CD4-positive, alpha-beta T cell treated with Interleukin-17A for 4 hours (primary cell): ENCODE data around the gene LMX1B.

Experiments used
- DNase-seq: peaks from one replicate; pipeline ENCODE4 v3.0.0-alpha.2; 2020; ENCODE audit warnings: mixed read lengths

Gene LMX1B

DNA sequence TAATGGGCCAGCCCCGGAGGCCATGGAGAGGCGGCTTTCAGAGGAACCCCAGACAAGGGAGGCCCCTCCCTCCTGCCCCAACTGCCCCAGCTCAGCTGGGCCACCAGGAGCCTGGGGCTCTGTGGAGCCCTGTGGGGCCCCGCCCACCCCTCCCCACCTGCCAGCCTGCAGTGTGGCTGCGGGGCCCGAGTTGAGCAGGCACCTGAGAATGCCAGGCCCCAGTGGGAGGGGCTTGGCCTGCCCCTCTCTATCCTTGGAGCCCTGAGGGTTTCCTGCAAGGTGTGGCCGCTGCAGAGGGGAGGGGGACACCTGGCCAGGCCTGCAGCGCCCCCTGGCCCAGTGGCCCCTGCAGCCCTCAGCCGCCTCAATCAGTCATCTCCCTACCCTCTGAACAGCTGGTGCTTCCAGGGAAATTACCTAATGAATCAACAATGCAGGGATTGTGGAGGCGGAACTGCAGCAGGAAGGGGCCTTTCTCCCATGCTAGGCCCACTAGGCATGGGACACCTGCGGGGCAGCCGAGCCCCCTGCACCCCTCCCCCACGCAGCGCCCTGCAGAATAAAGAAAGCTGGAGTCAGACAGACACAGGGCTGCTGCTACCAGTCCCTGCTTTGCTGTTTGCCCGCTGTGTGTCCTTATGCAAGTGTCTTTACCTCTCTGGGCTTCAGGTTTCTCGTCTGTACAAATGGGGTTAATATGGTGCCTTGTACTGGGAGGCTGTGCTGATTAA is 48.0 kb downstream of the LMX1B start:
- no peak for DNase-seq

DNA sequence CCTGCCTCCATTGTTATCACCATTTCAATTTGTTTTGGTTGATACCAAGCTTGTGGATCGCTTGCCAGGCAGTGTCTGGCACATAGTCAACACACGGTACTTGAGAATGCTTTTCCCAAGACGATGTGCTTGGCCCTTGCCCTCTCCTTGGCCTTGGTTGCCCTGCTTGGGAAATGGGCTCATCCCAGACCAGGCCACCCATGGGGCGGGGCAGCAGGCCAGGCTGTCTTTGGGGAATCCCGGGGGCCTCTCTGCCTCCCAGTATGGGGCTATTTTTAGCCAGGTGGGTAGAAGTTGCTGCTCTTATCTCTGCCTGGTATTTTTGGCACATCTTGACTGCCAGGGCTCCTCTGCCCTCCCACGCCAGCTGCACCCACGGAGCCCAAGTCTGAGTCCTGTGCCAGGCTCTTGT is 49.9 kb downstream of the LMX1B start:
- DNase-seq: no peak

DNA sequence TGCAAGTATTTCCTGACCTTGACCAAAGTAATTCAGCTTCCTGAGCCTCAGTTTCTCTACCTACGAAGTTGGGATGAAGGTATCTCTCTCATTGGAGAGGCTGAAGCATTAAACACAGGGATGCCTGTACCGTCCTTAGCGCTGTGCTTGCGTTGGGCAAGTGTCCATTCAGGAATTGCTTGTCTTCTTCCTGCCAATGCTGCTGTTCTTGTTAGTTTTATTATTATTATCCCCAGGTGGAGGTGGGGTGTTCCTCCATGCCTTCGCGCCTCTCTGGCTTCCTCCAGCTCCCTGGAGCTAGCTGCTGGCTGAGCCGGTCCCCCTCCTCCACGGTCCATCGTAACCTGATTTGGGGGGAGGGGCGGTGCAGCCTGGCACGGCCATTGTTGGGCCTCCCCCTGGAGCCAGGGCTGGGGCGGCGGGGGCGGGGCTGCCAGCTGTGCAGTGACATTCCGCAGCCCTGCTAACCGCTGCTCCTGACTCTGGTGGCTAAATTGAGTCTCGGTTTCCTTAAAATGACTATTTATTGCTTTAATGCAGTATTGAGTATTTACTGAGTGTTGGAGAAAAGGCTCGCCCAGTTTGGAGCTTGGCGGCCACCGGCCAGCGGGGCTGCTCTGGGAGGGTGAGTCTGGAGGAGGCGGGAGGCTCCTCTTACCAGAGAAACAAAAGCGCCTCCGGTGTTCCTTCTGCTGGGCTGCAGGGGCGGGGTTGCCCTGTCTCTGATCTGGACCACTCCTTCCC is 51.3 kb downstream of the LMX1B start:
- DNase-seq: no peak

DNA sequence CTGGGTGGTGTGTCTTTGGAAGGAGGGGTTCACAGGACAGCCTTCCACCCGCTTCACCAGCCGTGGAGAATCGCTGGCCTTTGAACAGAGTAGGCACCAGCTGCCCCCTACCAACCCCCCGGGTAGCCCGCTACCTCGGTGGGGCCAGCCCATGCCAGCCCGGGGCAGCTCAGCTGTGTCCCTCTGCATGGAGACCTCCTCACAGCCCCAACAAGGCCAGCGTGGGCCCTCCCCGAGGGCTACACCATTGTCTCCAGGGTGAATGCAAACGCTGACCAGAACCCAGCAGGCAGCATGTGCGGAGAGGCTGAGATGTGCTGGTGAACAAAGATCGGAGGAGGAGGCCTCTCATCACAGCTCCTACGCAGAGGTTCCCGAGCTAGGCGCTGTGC is 51.9 kb downstream of the LMX1B start:
- DNase-seq: no peak

DNA sequence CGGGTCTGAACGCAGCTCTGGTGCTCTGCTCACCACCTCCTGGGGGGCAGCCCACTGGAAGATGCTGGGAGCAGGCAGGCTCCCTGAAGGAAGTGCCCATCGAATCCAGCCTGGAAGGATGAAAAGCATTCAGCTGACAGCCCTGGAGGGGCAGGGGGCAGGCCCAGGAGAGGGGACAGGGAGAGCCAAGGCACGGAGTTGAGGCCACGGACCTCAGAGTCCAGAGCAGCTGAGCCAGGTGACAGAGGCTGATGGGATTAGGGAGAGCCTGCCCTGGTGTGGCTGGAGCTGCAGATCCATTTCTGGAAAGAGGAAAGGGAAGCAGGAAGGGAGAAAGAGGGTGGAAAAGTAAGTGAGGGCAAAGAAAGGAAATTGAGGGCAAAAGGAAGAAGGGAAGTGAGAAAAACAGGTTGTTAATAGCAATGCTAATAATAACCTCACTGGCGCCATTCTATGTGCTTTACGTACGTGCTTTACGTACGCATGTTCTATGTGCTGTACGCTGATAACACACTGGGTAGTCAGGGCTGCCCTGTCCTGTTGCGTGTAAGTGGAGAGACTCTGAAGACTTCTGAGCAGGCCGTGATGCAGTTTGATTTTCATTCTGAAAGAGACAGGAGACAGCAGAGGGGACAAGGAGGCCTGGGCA is 52.6 kb downstream of the LMX1B start:
- no peak for DNase-seq

DNA sequence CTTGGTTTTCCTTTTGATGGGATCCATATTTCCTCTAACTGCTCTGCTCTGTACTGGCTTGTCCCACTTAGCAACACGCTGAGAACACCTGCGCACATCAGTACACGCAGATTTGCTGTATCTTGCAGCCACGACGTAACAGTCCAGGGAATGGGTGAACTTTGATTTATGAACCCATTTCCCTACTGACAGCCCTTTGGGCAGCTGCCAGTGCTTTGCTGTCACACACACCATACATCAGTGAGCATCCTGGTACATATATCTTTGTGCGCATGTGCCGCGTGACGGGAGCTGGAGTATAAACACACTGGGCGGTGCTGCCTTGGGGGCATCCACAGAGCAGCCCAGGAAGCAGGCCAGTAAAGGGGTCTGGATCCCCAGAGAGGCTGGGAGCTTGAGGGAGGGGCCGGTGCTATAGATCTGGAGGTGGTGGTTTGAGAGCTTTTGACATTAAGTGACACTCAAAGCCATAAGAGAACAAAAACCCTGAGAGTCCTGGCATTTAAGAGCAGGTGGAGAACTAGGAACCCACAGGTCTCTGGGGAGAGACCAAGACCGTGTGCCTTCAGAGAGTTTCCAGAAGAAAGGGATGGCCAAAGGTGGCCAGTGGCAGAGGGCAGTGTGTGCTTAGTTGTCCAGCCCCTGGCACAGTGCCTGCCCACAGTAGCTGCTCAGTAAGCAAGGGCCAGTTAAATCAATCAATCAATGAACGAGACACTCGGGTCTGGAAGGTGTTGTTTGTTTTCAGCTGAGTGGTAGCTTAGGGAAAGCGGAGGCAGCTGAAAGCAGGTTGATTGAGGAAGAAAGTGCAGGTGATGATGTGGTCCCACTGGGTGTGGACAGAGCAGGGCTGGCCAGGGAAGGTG is 53.7 kb downstream of the LMX1B start:
- no peak for DNase-seq

DNA sequence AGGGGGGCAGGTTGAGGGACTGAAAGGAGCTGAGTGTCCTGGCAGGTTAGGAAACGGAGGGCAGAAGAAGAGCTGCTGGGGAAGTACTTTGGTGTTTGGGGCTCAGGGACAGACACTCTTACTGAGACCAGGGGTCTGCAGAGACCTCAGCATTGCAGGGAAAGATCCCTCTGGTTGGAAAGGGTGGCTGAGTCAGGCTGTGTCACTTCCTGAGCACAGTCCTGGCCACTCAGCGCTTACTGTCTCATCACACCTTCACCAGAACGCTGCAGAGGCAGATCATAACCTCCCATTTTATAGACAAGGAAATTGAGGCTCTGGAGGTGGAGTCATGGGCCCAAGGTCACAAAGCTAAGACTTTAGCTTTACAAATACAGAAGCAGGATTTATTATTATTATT is 54.3 kb downstream of the LMX1B start:
- DNase-seq: no peak

DNA sequence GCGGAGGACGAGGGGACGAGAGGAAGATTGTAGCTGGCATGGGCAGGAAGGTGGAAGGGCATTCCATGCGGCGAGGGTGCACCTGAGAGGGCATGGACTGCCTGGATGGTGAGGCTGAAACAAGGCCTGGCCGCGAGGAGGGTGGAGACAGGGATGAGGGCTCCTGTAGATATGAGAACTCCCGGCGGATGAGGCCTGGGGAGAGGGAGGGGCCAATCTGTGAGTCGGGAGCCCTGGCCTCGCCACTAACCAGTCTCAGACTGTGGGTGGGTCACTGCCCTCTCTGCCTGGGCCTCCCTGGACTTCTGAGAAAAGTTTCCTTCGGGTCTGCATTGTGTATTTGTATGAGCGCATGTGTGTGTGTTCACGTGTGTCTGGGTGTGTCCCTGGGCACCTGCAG is 55.4 kb downstream of the LMX1B start:
- DNase-seq: no peak

DNA sequence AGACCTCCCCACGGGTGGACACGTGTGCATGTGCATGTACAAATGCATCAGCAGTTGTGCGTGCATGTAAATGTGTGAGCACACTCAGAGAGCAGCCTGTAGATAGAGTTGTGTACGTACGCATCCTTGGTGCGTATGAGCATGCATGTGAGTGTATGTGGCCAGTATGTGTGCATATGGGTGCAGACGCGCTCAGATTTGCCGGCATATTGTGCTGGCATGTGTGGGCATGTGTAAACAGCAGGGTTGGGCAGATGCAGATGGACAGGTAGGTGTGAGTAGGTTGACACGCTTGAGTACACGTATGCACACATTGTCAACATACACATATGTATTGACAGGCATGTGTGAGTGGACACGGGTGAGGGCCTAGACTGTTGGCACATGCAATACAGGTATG is 56.5 kb downstream of the LMX1B start:
- no peak for DNase-seq

DNA sequence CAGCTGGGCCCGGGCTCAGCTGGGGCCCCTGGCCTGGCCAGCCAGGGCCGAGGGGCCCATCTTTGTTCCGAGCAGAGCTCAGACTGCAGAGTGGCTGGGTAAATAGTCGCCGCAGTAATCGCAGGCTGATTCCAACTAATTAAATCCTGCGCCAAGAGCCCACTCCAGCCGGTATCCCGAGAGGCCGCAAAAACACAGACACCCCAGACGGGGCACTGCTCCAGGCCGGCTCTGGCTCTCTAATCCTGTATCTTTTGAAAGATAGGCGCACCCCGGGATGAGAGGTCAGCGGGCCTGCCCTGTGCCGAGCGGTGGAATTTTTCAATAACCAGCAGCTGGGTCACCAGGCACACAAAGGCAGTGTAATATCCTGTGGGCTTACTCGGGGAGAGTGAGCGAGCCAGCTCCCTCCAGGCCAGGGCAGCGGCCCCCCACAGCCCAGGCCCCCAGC is 57.7 kb downstream of the LMX1B start:
- no peak for DNase-seq

DNA sequence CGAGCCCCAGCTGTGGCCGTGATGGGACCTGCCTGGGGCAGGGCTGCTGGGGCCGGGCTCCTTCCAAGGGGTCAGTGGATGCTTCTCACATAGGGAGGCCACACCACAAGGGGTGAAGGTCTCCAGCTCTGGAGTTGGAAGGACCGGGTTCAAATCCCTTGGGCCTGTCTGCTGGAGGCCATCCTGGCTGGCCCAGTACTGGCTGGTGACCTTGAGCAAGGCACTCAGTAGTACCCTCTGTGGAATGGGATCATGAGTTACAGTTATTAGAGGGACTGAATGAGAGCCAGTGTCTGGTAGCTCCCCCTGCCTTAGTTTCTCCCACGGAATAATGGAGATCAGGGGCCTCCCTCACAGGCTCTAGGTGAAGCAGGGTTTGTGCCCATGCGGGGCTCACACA is 58.3 kb downstream of the LMX1B start:
- DNase-seq: no peak

DNA sequence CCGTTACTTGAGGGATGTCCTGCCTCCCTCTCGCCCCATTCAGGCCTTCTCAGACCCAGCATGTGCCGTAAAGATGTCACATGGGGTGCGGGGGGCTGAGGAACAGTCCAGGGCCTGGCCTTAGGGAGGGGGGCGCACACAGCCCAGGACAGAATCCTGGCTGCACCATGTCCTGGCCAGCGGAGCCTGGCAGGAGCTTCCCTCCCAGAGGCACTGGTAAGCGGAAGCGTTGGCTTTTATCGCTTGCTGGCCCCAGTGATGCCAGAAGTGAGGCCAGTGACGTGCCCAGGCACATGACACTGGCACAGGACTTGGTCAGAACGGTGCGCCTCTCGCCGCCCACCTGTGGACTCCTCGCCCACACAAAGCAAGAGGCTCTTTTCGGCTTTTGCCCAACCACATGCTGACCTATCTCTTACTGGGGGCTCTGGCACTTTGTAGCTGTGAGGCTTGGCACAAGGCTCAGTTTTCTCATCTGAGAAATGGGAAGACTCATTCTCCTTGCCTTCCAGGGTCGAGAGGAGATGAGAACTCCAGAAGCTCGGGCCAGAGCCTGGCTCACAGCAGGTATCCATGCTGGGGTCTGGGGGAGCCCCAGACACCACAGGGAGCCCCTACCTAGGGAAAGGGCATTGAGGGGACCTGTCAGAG is 59.0 kb downstream of the LMX1B start:
- no peak for DNase-seq

DNA sequence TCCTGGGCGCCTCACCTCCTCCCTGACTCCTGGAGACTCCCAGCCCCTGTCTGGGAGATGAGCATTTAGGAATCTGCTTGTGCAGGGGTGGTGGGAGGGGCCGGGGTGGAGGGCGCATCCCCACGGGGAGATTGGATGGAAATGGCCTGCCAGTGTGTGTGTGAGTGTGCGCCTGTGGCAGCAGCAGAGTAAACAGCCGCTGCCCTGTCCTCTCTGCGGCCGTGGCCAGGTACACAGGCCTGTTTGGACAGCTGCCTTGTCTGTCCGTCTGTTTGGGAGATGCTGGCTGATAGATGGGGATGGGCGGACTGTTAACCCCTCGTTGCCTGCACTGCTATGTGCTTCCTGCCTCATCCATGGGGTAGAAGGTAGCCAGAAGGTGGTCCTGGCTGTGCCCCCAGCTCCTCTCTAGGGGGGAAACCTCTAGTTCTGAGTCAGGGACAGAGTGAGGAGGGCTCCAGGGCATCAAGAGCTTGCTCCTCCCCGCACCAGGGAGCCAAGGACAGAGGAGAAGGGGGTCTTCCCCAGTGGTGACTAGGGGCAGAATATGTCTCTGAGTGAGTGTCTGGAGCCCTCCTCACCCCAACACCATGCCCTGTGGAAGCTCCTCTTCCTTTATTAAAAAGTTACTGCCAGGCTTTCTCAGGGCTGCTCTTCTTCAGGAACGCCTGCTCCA is 60.1 kb downstream of the LMX1B start:
- DNase-seq: no peak

DNA sequence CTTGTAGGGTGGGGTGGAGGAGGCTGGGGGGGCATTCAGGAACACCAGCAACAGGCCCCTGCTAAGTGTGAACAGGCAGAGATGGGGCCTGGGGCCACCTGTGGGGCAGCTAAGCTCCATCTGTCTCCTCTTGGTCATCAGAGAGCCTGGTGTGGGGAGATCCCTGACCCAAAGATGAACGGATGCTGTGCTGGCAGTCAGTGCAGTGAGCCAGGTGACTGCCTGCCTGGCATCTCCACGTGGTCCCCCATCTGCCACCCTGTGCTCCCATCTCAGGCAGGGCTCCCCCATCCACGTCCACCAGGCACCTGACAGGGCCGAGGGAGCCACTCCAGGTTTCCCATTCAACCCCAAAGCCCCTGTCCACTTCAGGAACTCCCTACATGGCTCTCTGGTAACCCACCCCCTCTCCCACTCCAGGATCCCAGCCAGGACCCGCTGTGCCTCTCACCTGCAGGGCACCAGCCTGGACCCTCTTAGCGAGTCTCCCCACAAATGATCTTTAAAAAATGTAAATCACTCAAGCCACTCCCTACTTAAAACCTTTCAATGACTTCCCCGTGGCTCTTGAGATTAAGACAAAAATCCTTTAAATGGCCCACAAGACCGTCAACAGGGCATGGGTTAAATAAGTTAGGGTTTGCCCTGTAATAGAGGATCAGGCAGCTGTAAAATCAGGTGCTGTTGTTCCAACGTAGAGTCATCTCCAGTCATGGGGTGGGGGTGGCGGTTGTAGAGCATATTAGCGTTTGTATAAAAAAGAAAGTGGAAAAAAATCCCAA is 60.8 kb downstream of the LMX1B start:
- no peak for DNase-seq

DNA sequence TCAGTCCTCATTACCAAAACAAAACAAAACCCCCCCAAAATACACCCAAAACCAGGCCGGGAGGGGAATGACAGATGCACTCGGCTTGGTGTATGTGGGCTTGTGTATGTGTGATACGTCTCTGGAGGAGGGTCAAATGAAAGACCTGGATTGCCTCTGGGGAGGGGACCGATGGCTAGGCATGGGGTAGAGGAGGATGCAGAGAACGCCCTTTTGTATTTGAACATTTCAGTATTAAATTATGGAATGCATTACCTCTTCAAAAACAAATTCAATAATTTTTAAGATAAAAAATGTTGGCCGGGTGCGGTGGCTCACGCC is 61.4 kb downstream of the LMX1B start:
- no peak for DNase-seq

DNA sequence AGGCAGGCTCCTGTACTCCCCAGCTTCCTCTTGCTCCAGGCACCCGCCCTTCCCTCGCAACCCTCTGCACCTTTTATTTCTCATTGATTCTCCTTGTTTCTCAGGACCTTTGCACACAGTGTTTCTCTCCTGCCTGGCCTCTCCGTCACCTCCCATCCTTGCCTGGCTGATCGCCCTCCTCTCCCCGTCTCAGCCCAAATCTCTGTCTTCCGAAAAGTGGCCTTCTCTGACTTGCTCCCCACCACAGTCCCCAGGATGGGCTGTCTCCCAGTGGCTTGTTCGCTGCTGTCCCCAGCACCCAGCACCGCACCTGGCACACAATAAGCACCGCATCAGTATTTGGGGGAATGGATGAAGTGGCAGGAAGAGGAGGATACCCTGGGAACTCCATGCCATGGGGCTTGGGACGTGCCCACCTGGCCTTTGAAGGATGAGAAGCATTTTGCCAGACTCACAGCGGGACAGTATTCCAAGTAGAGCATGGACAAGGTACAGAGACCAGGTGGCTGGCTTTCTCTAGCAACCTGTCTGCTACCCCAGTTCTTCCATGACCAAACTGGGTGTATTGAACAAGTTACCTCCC is 62.5 kb downstream of the LMX1B start:
- DNase-seq: no peak

DNA sequence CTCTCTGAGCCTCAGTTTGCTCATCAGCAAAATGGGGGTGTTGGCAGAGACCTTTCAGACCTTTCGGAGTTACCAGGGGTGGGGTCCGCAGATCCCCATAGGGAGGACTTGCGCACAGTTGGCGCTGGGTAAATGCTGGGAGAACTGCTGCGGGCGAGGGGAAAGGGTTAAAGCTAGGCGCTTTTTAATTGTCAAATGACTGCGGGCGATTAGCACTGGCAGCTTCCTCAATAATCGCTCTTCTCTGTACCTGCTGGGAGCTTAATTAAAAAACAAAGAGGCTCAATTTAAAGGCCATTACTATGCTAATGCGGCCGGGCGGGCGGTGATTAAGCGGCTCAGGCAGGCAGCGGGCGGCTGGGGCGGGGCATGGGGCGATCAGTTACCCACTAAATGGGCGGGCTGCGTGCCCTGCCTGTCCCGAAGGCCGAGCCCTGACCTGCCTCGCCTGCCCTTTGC is 63.0 kb downstream of the LMX1B start:
- DNase-seq: no peak

DNA sequence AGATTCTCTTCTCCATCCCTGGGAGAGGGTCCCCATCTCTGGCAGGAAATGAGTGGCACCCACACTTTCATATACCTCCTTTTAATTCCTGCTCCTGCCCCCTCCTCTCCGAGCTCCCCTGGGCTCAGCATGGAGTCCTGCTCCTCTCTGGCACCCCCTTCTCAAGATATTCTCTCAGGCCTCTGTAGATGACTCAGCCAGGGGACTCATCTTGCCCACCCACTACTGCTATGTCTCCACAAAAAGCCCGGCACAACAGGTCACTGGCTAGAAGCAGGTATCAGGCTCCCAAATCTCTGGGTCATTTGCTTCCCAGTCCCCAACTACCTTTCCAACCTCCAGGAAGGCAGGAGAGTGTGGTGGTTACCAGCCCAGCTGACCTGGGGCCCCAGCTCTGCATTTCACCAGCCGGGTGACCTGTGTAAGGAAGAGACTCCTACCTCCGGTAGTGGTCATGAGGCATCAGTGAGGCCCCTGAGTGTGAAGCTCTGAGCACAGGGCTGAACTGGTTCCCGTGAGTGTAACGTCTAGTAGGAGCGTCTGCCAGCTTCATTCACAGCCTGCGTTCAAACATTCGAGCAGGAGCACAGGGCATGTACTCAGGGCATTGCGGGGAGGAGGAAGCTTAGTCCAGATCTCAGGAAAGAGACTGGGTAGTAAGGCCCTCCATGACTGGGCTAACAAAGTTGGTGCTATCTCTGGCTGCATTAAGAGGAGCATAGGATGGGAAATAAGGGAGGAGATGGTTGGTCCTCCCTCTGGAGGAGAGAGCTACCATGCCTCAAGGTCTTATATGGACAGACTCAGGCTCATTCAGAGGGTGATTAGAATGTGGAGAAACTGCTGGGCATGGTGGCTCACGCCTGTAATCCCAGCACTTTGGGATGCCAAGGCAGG is 63.7 kb downstream of the LMX1B start:
- no peak for DNase-seq

DNA sequence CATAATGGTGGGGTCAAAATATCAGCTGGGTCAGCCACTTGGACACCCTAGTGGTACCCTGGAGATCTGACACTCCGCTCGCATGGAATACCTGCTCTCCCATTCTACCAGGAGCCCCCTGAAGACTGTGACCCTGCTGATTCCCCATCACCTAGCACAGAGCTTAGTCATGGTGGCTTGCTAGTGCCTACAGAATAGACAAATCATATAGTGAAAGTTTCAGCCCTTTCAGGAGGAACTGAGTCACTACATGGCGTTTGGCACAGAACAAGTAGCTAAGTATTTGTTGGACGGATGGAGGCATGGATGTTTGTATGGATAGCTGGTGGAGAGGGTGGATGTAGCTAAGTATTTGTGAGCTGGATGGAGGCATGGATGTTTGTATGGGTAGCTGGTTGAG is 65.3 kb downstream of the LMX1B start:
- no peak for DNase-seq

DNA sequence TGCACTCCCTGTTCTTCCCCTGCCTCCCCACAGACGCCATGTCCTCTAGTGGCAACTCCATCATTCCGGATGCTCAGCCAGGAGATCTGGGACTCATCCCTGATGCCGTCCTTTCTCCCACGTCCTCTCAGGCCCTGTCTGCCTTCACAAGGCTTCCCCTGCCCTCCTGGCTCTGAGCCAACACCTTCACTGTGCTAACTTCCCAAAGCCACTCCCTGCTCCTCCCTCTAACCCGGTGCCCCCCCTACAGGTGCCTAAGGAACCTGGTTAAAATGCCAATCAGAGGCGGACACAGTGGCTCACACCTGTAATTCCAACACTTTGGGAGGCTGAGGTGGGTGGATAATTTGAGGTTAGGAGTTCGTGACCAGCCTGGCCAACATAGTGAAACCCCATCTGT is 67.6 kb downstream of the LMX1B start:
- no peak for DNase-seq
